Right renal cortex interstitium (tissue), 3 donors: Measurements from ENCODE around the gene NUP58. TPM values are rescaled to one million over a fixed set of nuclear protein-coding genes. Genes with fewer than 3 reads are reported as not detected.

Experiments
- DNase-seq, 3 donors: peaks; one replicate each; pipeline ENCODE4 v3.0.0-alpha.2; 2013; ENCODE audit warnings: low read depth in 3 of 3, low spot score in 2 of 3
- polyA plus RNA-seq, 3 donors: library from polyadenylated mRNA; unstranded; fragments of 120-200 nt; gene quantifications; one replicate each; pipeline ENCODE4 v1.2.1, GENCODE V29; 2013; ENCODE audit not compliant: insufficient read length in 3 of 3

Gene NUP58
- polyA plus RNA-seq, 3 donors: 44.3 to 45.5 (median 45.0) TPM

DNA sequence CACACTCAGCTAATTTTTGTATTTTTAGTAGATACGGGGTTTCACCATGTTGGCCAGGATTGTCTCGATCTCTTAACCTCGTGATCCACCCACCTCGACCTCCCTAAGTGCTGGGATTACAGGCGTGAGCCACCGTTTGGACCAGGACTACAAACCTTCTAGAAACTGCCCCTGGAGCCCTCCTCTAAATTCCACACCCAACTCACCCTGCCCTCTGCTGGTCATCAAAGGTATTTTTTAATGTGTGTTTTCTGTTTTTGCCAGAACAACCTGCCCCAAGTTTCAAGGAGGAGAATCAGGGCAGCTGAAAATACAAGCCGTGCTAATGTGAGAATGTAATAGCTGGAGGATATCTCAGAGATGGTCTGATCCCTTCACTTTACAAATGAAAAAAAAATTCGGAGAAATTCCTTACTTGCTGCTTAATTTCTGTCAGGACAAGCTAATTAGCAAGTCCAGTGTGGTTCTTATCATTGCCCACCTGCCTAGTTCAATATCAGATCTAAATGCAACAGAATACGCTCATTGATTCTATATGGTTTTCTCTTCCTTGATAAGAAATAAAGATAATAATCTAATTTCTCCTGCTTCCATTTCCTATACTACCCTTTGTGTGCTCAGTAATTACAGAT lies 74.4 kb downstream of the NUP58 start:
- peak in 1 of 3 donors; percentile 21 for DNase-seq

DNA sequence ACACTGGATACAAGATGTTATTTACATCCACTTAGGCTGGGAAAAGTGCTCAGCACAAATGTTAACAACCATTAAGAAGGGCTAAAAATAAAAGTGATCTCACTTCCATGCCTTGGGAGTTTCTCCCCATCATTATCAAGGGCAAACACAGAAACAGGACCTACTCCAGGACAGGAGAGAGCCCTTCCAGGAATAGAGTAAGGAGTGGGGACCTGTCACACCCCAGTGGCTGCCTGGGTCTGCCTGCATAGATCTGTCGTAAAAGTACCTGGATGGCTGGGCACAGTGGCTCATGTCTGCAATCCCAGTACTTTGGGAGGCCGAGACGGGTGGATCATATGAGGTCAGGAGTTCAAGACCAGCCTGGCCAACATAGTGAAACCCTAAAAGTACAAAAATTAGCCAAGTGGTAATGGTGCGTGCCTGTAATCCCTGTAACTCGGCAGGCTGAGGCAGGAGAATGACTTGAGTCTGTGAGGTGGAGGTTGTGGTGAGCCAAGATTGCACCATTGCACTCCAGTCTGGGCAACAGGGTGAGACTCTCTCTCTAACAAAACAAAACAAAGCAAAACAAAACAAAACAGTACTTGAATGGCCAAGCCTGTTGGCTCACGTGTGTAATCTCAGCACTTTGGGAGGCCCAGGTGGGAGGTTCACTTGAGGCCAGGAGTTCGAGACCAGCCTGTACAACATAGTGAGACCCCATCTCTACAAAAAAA lies 76.0 kb downstream of the NUP58 start:
- no peak for DNase-seq

DNA sequence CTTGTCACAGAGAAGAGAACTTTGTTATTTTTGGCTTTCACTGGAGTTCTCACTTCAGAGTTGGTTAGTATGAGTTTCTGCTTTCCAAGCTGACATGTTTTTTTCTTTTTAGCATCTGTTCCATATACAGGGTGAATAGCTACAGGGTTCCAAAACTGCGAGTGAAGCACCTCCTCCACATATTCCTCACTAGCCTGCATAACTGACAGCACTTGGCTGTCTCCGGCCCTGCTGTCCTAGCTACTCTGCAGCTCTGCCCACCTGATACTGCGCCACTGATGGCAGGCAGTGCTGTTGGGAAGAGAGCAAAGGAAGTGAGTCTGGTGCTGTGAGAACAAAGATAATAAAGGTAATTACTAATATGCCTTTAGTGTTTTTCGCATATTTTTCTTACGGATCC lies 77.1 kb downstream of the NUP58 start:
- DNase-seq: no peak

DNA sequence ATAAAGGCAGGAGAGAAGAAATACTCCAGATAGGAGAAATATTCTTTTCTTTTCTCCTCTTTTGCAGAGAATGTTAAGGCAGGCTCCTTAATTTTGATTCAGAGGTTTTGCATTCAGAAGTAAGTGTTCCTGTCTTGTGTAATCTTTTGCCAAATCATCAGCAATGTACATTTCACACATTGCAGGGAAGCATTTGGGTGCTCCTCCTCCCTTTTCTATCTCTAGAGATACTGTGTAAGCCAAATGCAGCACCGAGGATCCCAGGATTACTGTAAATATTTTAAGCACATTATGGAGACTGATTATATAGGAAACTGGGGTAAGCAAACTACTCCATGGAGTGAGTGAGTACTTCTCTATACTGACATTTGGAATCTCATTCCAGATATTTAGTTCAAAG lies 77.6 kb downstream of the NUP58 start:
- no peak for DNase-seq

- DNase-seq: no peak
Measured at GRCh38 chr13:25380082-25380481, 78.7 kb downstream of the NUP58 start.

DNA sequence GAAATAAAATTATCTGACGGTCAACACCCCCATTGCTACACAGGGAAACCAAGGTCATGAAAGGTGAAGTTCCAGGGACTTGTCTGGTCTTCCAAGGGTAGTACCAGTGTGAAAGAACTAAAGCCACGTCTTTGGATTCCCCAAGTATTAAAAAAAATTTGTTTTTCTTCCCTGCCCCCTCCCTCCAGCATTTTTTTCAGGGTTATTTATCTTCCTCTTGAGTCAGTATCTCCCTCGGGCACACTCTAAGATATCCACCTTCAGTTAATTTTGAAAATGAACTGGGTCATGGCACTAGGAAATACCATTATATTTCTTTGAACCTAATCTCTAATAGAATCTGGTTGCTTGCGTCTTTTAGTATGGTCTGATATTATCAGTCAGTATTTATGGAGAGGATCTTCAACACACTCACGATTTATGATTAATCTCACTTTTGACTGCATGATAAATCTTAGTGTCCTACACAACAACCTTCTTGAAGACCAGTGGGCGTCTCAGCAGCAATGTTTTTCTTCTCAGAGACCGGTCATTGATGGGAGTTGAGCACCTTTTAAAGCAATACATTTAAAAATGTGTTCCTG lies 79.4 kb downstream of the NUP58 start:
- no peak for DNase-seq

- DNase-seq: no peak
Measured at GRCh38 chr13:25384758-25385410, 83.5 kb downstream of the NUP58 start.

DNA sequence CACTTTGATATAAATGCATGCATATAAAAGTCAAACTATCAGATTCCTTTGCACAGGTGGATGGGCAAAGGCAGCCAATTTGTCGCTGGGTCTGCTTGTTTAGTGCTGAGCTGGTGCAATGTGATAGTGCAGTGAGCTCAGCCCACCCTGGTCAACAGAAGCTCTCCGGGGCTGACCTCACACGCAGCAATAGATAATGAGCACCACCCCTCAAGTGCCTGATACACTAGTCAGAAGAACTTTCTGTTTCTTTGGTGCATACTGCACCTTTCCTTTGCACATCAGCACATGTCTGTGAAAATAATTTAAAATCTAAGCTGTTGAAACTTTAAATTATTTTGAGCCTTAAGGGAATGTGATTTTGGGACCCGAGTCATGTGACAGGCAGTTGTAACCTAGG lies 90.5 kb downstream of the NUP58 start:
- DNase-seq: no peak

Other genes starting within 250 kb of the NUP58 start
- gene PABPC3, start 205.5 kb upstream of the NUP58 start, polyA plus RNA-seq: 1 to 10 TPM; 1.1 to 1.4 (median 1.4) TPM
- gene AMER2, start 129.3 kb upstream of the NUP58 start, polyA plus RNA-seq: under 1 TPM; 0.19 to 0.33 (median 0.25) TPM
- gene MTMR6, start 14.1 kb upstream of the NUP58 start, polyA plus RNA-seq: 10 to 100 TPM; 18.7 to 21.1 (median 20.3) TPM
- gene ATP8A2, start 70.3 kb downstream of the NUP58 start, polyA plus RNA-seq: 1 to 10 TPM; 5.5 to 7.2 (median 6.3) TPM